ENCODE measurements around the gene TBC1D22B.
"Not testable (repeated sequence)": the region's sequence is repeated elsewhere in the genome, so short reads cannot be mapped to it uniquely, and the experiment has no call there.

Gene TBC1D22B

DNA sequence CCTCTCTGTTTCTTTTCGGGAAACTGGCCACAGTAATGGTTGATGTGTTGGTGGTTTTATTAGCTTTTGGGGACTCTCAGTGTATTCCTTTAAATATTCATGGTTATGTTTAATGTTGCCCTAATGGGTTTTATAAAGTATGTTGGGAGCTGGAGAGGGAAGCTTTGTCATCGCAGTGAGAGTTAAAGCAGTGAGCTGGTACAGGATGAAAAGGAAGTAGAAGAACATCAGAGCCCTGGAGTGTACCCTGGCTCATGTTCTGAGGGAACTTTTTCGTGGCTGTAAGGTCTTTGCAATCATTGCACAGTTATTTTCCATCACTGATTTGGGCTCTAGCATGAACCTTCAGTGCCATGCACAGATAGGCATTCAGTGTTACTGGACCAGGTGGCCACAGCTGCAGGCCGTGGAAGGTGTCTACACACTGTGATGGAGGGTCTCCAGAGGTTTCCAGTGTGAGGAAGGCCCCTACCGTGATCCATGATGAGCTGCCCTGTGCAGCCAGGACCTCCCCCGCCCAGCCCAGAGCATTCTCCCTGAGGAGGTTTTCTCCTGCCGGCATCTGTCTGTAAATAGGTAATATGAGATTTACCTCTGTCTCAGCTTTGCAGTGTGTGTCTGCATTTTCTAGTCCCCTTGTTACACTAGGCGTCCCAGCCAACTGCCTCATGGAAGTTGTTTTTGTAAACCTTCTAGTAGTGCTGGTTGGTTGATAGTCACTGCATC, 22.8 kb downstream of the TBC1D22B start:
- H3K4me3 ChIP-seq (ENCODE audit: low read length) = no peak overlapping the region
- H3K36me3 ChIP-seq (ENCODE audit: control insufficient read depth, insufficient read depth, low read length) = no peaks in the 10 kb centered on the region
- H3K9ac ChIP-seq (ENCODE audit: low read length) = no peak overlapping the region
- H3K4me1 ChIP-seq (ENCODE audit: control insufficient read depth, insufficient read depth, low read length) = no peaks in the 10 kb centered on the region
- H3K9me3 ChIP-seq (ENCODE audit: control insufficient read depth, low read length) = no peaks in the 10 kb centered on the region
- H3K27me3 ChIP-seq (ENCODE audit: control insufficient read depth, insufficient read depth, low read length) = no peaks in the 10 kb centered on the region

DNA sequence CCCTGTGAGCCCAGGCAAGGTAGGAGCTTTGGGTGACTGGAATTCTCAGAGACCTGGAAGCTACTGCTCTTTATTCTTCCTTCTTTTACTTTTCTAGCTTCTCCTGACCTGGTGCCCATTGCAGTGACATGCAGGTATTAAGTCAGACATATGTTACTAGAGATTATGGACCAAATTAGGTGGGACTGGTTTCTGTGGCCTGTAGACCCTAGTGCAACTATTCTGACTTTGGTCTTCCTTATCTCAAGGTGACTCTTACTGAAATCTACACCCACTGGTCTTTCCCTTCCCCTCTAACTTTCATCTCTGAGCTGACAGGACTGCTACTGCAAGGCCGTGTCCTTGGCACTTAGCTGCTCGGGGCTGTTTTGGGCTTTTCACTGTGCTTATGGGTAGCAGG, 24.8 kb downstream of the TBC1D22B start:
- no peak overlapping the region for H3K9ac ChIP-seq (ENCODE audit: low read length)
- no peak overlapping the region for H3K4me3 ChIP-seq (ENCODE audit: low read length)
- H3K27me3 ChIP-seq (ENCODE audit: control insufficient read depth, insufficient read depth, low read length) = no peaks in the 10 kb centered on the region
- no peaks in the 10 kb centered on the region for H3K9me3 ChIP-seq (ENCODE audit: control insufficient read depth, low read length)
- no peaks in the 10 kb centered on the region for H3K4me1 ChIP-seq (ENCODE audit: control insufficient read depth, insufficient read depth, low read length)
- no peaks in the 10 kb centered on the region for H3K36me3 ChIP-seq (ENCODE audit: control insufficient read depth, insufficient read depth, low read length)

DNA sequence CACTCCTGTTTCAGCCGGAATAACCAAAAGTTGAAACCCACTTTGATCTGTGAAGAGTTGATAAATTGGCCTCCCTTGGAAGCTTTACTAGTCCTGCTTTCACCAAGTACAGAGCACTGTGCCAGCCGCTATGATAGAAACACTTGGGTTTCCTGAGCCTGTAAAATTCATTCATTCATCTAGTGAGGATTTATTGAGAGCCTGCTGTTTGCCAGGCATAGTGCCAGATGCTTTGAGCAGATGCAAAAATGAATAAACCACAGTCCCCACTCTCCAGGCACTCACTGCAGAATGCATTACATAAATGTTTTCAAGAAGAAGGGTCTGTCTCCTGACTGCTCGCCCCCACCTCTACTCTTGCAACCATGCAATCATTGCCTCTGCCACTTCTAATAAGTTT, 25.7 kb downstream of the TBC1D22B start:
- H3K9ac ChIP-seq (ENCODE audit: low read length) = no peak overlapping the region
- no peaks in the 10 kb centered on the region for H3K27me3 ChIP-seq (ENCODE audit: control insufficient read depth, insufficient read depth, low read length)
- no peaks in the 10 kb centered on the region for H3K36me3 ChIP-seq (ENCODE audit: control insufficient read depth, insufficient read depth, low read length)
- no peaks in the 10 kb centered on the region for H3K4me1 ChIP-seq (ENCODE audit: control insufficient read depth, insufficient read depth, low read length)
- no peak overlapping the region for H3K4me3 ChIP-seq (ENCODE audit: low read length)
- H3K9me3 ChIP-seq (ENCODE audit: control insufficient read depth, low read length) = no peaks in the 10 kb centered on the region

DNA sequence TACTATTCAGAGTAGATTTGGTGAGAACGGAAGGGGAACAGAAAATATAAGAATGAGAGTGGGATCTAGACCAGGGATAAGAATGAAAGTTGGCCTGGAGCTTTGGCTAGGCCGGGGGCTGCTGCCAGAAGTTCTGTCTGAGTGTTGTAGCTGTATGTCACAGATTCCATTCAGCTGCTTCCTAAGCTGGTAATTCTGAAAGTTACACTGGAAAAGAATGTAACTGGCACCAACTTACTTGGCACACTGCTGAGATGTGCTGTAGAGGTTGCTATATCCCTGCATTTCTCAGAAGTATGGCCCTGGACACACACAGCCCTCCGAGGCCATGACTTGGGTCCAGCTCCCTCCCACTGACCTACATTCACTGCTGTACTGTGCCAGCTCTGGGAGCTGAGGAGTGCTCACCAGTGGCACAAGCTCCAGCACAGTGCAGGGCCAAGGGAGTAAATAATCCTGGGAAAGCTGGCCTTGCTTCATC, 26.1 kb downstream of the TBC1D22B start:
- Histone ChIP-seq H3K9ac (ENCODE audit: low read length) (no peak overlapping the region), H3K4me1 (ENCODE audit: control insufficient read depth, insufficient read depth, low read length) (no peaks in the 10 kb centered on the region), H3K27me3 (ENCODE audit: control insufficient read depth, insufficient read depth, low read length) (no peaks in the 10 kb centered on the region), H3K9me3 (ENCODE audit: control insufficient read depth, low read length) (no peaks in the 10 kb centered on the region), H3K4me3 (ENCODE audit: low read length) (no peak overlapping the region), H3K36me3 (ENCODE audit: control insufficient read depth, insufficient read depth, low read length) (no peaks in the 10 kb centered on the region)

DNA sequence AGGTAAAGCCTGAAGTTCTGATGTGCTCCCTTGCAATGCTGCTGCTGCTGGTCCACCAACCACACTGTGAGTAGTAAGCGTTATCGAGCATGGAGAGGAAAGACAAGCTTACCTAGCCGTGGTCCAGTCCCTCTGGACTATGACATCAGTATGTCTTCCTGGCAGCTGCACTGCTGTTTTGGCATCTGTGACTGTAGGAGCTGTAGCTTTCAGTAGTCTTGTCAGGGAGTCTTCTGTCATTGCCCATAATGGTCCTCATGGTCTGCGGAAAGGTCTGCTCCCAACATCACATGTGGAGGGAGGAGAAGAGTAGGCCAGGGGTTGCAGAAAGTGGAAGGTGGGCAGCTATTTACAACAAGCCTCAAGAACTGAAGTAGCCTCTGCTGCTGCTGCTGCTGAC, 27.2 kb downstream of the TBC1D22B start:
- H3K27me3 ChIP-seq (ENCODE audit: control insufficient read depth, insufficient read depth, low read length) = no peaks in the 10 kb centered on the region
- H3K9ac ChIP-seq (ENCODE audit: low read length) = no peak overlapping the region
- no peak overlapping the region for H3K4me3 ChIP-seq (ENCODE audit: low read length)
- H3K9me3 ChIP-seq (ENCODE audit: control insufficient read depth, low read length) = no peaks in the 10 kb centered on the region
- H3K36me3 ChIP-seq (ENCODE audit: control insufficient read depth, insufficient read depth, low read length) = no peaks in the 10 kb centered on the region
- no peaks in the 10 kb centered on the region for H3K4me1 ChIP-seq (ENCODE audit: control insufficient read depth, insufficient read depth, low read length)

DNA sequence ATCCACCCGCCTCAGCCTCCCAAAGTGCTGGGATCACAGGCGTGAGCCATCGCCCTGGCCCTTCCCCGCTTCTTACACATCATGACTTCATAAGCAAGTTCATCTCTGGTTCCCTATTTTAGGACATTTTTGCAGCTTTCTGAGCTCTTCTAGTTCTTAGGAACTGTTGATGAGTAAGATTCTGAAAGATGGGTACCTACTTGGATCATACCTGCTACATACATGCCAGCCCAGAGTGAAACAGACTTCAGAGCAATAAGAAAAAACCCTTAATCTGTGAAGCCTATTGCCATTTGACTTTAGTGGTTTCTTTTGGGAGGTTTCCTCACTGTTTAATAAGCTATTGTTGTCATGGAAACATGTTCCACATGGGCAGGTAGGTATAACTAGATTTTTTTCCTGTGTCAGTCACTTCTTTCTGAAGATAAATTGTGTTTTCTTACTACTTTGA, 28.3 kb downstream of the TBC1D22B start:
- no peaks in the 10 kb centered on the region for H3K9me3 ChIP-seq (ENCODE audit: control insufficient read depth, low read length)
- H3K36me3 ChIP-seq (ENCODE audit: control insufficient read depth, insufficient read depth, low read length) = no peaks in the 10 kb centered on the region
- no peak overlapping the region for H3K9ac ChIP-seq (ENCODE audit: low read length)
- H3K4me3 ChIP-seq (ENCODE audit: low read length) = no peak overlapping the region
- H3K4me1 ChIP-seq (ENCODE audit: control insufficient read depth, insufficient read depth, low read length) = no peaks in the 10 kb centered on the region
- no peaks in the 10 kb centered on the region for H3K27me3 ChIP-seq (ENCODE audit: control insufficient read depth, insufficient read depth, low read length)

DNA sequence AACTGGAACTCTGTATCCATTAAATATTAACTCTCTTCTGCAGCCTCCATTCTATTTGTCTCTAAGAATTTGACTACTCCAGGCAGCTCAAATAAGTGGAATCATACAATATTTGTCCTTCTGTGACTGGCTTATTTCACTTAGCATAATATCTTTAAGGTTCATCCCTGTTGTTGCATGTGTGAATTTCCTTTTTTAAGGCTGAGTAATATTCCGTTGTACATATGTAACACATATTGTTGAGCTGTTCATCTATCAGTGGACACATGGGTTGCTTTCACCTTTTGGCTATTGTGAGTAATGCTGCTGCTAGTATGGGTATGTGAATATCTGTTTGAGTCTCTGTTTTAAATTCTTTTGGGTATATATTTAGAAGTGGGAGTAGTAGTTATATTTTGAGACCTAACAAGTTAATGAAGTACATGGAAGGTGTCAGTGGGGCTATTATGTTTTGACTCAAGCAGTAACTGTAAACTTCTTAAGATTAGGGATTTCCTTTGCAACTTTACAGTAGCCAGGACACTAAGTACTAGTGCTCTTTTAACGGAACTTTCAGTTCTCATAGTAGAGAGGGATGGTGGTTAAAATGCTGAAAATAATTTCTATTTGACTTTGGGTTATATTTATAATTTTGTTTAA, 30.1 kb downstream of the TBC1D22B start:
- no peaks in the 10 kb centered on the region for H3K4me1 ChIP-seq (ENCODE audit: control insufficient read depth, insufficient read depth, low read length)
- no peaks in the 10 kb centered on the region for H3K27me3 ChIP-seq (ENCODE audit: control insufficient read depth, insufficient read depth, low read length)
- no peaks in the 10 kb centered on the region for H3K9me3 ChIP-seq (ENCODE audit: control insufficient read depth, low read length)
- H3K9ac ChIP-seq (ENCODE audit: low read length) = no peak overlapping the region
- H3K4me3 ChIP-seq (ENCODE audit: low read length) = no peak overlapping the region
- no peaks in the 10 kb centered on the region for H3K36me3 ChIP-seq (ENCODE audit: control insufficient read depth, insufficient read depth, low read length)

DNA sequence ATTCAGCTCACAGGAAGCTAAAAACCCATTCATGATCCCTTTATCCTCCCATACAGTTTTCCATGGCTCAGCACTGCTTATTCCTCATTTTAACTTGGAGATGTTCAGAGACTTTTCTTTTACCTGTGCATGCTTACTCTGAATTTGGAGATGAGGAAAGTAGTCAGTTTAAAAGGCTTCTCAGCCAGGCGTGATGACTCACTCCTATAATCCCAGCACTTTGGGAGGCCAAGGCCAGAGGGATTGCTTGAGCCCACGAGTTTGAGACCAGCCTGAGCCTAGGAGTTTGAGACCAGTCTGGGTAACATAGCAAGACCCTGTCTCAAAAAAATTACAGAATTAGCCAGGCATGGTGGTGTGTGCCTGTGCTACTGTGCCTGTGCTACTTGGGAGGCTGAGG, 30.7 kb downstream of the TBC1D22B start:
- Histone ChIP-seq H3K36me3 (ENCODE audit: control insufficient read depth, insufficient read depth, low read length) (no peaks in the 10 kb centered on the region), H3K4me3 (ENCODE audit: low read length) (no peak overlapping the region), H3K27me3 (ENCODE audit: control insufficient read depth, insufficient read depth, low read length) (no peaks in the 10 kb centered on the region), H3K9ac (ENCODE audit: low read length) (no peak overlapping the region), H3K9me3 (ENCODE audit: control insufficient read depth, low read length) (no peaks in the 10 kb centered on the region), H3K4me1 (ENCODE audit: control insufficient read depth, insufficient read depth, low read length) (no peaks in the 10 kb centered on the region)

DNA sequence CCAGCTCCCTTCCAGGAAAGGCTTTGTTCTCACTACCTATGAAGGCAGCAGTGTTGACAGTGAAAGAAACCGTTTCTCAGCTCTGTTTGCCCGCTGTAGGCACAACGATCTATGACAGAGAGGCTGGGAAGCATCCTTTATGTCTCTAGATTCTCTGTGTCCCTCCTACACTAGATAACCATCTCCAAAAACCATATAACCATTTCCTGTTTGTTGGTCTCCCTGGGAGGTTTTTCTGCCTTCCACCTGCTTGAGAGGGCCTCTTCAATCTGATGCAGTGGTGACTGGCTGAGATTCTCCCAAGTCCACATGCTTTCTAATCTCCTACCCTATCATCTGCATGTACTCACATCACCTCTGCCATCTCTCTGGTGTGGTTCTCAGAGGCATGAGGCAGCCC, 32.4 kb downstream of the TBC1D22B start:
- H3K9ac ChIP-seq (ENCODE audit: low read length) = no peak overlapping the region
- no peaks in the 10 kb centered on the region for H3K4me1 ChIP-seq (ENCODE audit: control insufficient read depth, insufficient read depth, low read length)
- H3K4me3 ChIP-seq (ENCODE audit: low read length) = no peak overlapping the region
- H3K9me3 ChIP-seq (ENCODE audit: control insufficient read depth, low read length) = no peaks in the 10 kb centered on the region
- no peaks in the 10 kb centered on the region for H3K27me3 ChIP-seq (ENCODE audit: control insufficient read depth, insufficient read depth, low read length)
- no peaks in the 10 kb centered on the region for H3K36me3 ChIP-seq (ENCODE audit: control insufficient read depth, insufficient read depth, low read length)

DNA sequence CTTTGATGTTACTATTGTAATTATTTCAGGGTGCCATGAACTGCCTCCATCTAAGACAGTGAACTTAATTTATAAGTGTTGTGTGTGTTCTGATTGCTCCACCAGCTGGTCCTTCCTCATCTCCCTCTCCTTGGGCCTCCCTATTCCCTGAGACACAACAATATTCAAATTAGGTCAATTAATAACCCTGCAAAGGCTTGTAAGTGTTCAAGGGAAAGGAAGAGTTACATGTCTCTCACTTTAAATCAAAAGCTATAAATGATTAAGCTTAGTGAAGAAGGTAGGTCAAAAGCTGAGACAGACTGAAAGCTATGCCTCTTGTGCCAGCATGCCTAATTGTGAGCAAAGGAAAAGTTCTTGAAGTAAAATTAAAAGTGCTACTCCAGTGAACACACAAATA, 35.9 kb downstream of the TBC1D22B start:
- Histone ChIP-seq H3K4me1 (ENCODE audit: control insufficient read depth, insufficient read depth, low read length) (no peaks in the 10 kb centered on the region), H3K4me3 (ENCODE audit: low read length) (no peak overlapping the region), H3K9ac (ENCODE audit: low read length) (no peak overlapping the region), H3K36me3 (ENCODE audit: control insufficient read depth, insufficient read depth, low read length) (no peaks in the 10 kb centered on the region), H3K9me3 (ENCODE audit: control insufficient read depth, low read length) (no peaks in the 10 kb centered on the region), H3K27me3 (ENCODE audit: control insufficient read depth, insufficient read depth, low read length) (no peaks in the 10 kb centered on the region)

DNA sequence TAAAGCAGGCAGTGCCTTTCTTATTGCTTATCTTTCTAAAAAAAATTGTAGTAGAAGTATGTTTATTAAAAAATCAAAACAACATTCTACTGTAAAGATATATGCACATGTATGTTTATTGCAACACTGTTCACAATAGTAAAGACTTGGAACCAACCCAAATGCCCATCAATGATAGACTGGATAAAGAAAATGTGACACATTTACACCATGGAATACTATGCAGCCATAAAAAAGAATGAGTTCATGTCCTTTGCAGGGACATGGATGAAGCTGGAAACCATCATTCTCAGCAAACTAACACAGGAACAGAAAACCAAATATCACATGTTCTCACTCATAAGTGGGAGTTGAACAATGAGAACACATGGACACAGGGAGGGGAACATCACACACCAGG, 40.1 kb downstream of the TBC1D22B start:
- not testable (repeated sequence) for H3K4me1 ChIP-seq (ENCODE audit: control insufficient read depth, insufficient read depth, low read length); H3K27me3 ChIP-seq (ENCODE audit: control insufficient read depth, insufficient read depth, low read length); H3K4me3 ChIP-seq (ENCODE audit: low read length); H3K9ac ChIP-seq (ENCODE audit: low read length); H3K9me3 ChIP-seq (ENCODE audit: control insufficient read depth, low read length); H3K36me3 ChIP-seq (ENCODE audit: control insufficient read depth, insufficient read depth, low read length)

DNA sequence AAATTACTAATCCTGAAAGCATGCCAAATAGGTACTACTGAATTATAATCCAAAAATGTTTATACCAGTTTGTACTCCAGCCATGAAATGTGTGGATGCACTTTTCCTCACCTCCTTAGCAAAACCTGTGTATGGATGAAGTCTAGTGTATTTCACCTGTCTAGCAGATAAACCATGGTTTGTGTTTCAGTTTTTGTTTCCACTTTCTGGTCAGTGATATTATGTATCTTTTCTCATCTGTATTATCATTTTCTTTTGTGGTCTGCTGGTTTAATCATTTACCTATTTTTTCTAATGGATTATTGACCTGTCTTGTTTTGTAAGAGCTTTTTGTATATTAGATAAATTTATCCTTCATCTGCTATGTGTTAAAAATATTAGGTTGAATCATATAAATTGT, 41.4 kb downstream of the TBC1D22B start:
- no peaks in the 10 kb centered on the region for H3K27me3 ChIP-seq (ENCODE audit: control insufficient read depth, insufficient read depth, low read length)
- H3K4me3 ChIP-seq (ENCODE audit: low read length) = no peak overlapping the region
- no peaks in the 10 kb centered on the region for H3K36me3 ChIP-seq (ENCODE audit: control insufficient read depth, insufficient read depth, low read length)
- no peaks in the 10 kb centered on the region for H3K9me3 ChIP-seq (ENCODE audit: control insufficient read depth, low read length)
- H3K4me1 ChIP-seq (ENCODE audit: control insufficient read depth, insufficient read depth, low read length) = no peaks in the 10 kb centered on the region
- no peak overlapping the region for H3K9ac ChIP-seq (ENCODE audit: low read length)

Data from mucosa of stomach (tissue), 1 donor.